GM03348 (cell line): ENCODE data around the gene BTBD19.
"Not testable (repeated sequence)": the region's sequence is repeated elsewhere in the genome, so short reads cannot be mapped to it uniquely, and the experiment has no call there.

Source experiments
- DNase-seq: peaks from one replicate; pipeline ENCODE4 v3.0.0; 2012; ENCODE audit warnings: low spot score

Gene BTBD19

GRCh38 chr1:44788120-44788860, 20.0 kb upstream of the BTBD19 start, which contains the start of gene BEST4:
Gene BEST4, minus strand, starts transcription at chr1:44788170. Its CDS starts 465 bp downstream, at chr1:44787705.
- no peak for DNase-seq

GRCh38 chr1:44790968-44791801, 17.1 kb upstream of the BTBD19 start:
- no peak for DNase-seq

DNA sequence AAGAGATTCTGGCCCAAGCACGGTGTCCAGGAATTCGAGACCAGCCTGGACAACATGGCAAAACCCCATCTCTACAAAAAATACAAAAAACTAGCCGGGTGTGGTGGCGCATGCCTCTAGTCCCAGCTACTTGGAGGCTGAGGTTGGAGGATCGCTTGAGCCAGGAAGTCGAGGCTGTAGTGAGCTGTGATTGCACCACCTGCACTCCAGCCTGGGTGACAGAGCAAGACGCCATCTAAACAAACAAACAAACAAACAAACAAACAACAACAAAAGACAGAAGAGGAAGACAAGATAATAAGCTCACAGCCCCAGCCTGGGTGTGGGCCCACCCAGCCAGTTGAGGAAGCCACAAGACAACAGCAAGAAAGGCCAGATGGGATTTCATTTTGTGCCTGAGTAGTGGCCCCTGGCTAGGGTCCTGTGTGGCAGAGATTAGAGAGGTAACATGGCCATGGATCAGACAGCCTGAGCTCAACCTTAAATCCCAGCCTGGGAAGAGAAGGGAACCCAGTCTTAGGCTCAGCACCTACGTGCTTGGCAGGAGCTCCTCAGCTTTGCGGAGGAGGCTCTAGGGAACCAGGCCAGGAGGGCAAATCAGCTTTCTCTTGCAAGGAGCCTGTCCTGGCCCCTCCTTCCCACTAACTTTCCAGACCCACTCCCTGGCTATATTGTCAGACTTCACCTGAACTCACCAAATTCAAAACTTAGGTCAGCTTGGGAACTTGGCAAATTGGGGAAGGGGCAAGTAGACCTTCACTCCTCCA, 15.4 kb upstream of the BTBD19 start:
- no peak for DNase-seq

DNA sequence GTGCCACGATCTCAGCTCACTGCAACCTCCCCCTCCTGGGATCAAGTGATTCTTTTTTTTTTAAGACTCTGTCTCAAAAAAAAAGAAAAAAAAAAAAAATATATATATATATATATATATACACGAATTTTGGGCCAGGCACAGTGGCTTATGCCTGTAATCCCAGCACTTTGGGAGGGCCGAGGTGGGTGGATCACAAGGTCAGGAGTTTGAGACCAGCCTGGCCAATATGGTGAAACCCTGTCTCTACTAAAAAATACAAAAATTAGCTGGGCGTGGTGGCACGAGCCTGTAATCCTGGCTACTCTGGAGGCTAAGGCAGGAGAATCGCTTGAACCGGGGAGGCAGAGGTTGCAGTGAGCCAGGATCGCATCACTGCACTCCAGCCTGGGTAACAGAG, 10.4 kb upstream of the BTBD19 start:
- not testable (repeated sequence) for DNase-seq

DNA sequence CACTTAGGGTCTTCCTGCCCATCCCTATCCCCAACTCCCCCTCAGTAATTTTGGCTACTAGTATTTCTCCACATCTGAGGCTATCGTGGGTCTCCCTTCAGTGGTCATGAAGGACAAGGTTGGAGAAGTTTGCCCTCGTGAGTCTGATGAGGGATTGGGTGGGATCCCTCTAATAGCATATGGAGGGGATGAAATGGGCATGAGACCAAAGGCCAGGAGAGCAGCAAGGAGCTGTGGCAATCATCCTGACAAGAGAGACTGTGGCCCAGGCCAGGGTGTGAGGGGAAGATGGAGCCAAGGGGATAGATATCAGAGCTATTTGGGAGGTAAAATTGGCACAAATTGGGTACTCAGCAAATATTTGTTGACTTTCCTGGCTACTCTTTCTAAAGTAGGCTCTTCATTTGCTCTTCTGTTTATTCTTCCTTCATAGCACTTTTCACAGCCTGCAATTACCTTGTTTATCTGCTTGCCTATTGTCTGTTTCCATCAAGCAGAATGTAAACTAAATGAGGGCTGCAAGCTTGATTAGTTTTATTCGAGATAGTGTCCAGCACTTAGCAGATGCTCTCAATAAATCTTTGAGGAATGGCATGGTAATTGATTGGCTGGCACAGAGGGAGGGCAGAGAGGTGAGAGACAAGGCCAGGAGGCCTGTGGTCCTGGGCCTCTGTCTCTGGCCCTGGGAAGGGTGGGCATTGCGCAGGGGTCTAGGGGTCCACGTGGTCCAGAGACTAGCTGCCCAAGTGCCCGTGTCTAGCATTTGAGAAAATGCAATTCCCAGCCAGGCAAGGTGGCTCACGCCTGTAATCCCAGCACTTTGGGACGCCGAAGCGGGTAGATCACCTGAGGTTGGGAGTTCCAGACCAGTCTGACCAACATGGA, 9.6 kb upstream of the BTBD19 start:
- no peak for DNase-seq

- peak; percentile 92 for DNase-seq
Observed at GRCh38 chr1:44799770-44800584, 8.3 kb upstream of the BTBD19 start, which contains the start of gene PLK3. Gene PLK3, plus strand, starts transcription at chr1:44800377. Its CDS starts 87 bp downstream, at chr1:44800464.

DNA sequence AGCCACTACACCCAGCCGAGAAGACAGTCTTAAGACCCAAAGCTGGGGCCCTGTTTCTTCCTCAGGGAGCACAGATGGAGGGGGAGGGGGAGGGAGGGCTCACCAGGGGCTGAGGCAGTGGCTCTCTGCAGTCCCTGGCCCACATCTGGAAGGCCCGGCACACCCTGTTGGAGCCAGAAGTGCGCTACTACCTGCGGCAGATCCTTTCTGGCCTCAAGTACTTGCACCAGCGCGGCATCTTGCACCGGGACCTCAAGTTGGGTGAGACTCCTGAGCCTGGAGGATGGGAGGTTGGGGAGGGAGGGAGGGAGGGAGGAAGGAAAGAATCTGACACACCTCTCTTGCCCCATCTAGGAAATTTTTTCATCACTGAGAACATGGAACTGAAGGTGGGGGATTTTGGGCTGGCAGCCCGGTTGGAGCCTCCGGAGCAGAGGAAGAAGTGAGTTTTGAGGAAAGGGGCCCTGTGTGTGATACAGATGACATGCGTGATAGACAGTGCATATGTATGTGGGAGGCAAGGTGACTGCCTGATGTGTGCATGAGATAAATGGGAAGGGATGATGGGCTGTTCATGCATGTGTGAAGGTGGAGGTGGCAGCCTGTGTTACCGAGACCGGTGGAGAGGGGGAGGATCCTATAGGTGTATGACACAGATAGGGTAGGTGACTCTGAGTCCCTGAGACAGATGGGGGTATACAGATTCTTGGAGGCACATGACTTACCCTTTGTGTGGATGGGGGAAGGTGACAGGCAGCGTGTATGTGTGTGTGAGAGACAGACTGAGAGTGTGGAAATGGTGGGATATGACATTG, 6.6 kb upstream of the BTBD19 start:
- no peak for DNase-seq

DNA sequence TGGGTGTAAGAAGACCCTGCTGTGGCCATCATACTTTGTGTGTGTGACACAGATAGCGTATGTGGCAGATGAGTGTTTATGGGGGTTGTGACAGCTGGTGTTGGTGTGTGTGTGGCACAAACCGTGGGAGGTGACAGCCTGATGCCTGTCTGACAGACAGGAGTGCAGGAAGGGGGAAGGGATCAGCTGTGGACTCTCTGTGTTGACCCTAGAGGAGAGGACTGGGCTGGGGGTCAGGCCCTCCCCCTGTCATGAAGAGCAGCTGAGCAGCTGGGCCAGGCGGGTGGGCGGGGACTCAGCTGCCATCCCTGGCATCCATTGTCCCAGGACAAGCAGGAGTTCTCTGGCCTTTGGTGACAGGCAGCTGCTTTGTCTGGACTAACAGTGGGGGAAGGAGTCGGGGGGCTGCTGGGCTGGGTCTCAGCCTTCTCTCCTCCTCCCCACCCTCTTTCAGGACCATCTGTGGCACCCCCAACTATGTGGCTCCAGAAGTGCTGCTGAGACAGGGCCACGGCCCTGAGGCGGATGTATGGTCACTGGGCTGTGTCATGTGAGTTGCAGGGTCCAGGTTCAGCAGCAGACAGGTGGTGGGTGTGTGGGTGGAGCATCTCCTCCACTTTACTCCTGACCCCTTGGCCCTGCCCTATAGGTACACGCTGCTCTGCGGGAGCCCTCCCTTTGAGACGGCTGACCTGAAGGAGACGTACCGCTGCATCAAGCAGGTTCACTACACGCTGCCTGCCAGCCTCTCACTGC, 5.8 kb upstream of the BTBD19 start:
- no peak for DNase-seq

DNA sequence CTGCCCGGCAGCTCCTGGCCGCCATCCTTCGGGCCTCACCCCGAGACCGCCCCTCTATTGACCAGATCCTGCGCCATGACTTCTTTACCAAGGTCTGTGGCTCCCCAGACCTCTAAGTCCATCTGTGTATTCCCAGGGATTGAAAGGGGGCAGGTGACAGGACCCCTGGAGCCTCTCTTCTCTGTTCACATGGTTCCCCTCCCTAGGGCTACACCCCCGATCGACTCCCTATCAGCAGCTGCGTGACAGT, 5.3 kb upstream of the BTBD19 start:
- no peak for DNase-seq

GRCh38 chr1:44803312-44804095, 4.8 kb upstream of the BTBD19 start:
- no peak for DNase-seq

DNA sequence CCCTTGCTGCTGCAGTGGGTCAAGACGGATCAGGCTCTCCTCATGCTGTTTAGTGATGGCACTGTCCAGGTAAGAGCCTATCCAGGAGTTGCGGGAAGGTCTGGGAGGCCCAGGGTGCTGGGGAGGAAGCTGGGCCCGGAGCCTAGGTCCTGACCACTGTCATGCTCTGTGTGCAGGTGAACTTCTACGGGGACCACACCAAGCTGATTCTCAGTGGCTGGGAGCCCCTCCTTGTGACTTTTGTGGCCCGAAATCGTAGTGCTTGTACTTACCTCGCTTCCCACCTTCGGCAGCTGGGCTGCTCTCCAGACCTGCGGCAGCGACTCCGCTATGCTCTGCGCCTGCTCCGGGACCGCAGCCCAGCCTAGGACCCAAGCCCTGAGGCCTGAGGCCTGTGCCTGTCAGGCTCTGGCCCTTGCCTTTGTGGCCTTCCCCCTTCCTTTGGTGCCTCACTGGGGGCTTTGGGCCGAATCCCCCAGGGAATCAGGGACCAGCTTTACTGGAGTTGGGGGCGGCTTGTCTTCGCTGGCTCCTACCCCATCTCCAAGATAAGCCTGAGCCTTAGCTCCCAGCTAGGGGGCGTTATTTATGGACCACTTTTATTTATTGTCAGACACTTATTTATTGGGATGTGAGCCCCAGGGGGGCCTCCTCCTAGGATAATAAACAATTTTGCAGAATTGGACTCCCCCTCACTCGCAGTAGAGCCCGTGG, 2.9 kb upstream of the BTBD19 start:
- DNase-seq: no peak

DNA sequence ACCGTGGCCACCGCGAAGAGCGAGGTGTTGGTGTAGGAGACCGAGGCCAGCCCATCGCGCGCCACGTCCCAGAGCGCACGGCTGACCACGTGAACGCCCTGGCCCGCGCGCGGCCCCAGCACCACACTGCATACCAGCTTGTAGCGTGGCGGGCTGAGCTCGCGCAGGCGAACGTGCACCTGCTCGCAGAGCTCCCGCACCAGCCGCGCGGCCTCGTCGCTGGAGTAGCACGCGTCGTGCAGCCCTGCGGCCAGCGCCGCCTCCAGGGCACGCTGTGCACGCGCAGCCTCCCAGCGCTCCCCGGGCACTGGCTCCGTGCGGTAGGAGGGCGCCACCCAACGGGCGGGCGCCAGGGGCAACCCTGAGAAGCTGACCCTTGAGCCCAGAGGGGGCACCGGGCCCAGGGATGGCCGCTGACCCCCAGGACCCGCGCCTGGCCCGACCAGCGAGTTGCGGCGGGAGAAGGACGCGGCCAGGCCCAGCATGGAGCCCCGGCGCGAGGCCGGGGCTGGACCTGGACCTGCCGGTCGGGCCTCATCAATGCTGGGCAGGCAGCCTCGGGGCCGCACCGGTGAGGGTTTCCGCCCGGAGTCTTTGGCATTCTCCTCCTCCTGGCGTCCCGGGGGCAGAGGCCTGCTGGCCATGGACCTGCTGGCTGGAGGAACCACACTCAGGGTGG, 2.2 kb upstream of the BTBD19 start:
- no peak for DNase-seq

- DNase-seq: no peak
Observed at GRCh38 chr1:44806704-44807363, 1.5 kb upstream of the BTBD19 start, which contains the start of gene DYNLT4. Gene DYNLT4, minus strand, starts transcription at chr1:44807351. Its CDS starts 683 bp downstream, at chr1:44806668.

DNA sequence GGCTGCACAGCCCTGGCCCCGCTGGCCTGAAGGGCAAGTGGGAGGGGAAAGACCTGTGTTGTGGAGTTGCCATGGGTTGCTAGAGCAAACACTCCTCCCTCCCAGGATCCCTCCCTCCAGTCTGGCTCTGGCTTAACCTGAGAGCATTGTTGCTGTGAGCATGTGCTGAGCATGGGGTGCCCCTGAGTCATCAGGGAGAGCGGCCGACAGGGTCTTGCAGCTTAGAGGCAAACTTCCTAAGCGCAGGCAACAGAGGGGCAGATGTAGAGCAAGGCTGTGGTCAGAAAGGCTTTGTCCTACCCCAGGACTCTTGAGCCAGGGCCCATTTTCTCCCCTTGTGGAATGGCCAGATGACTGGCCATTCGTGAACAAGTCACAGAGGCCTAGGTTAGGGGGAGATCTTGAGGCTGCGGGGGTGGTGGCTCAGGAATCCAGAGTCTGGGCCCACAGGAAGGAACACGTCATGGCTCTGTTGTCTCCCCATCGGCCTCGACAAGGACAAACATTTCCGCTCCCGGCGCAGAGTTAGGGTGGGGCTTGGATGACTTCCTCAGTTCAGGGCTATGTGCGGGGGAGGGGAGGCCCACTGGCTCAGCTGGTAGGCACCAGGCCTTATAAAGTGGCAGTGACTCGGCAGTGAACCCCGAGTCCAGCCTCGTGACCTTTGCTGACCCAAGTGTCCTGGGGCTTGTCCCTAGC, 810 bp upstream of the BTBD19 start:
- peak; percentile 91 for DNase-seq
